ENCODE results near the gene LAMC3.
"Not testable (repeated sequence)": the region's sequence is repeated elsewhere in the genome, so short reads cannot be mapped to it uniquely, and the experiment has no call there.

LAMC3 gene

DNA sequence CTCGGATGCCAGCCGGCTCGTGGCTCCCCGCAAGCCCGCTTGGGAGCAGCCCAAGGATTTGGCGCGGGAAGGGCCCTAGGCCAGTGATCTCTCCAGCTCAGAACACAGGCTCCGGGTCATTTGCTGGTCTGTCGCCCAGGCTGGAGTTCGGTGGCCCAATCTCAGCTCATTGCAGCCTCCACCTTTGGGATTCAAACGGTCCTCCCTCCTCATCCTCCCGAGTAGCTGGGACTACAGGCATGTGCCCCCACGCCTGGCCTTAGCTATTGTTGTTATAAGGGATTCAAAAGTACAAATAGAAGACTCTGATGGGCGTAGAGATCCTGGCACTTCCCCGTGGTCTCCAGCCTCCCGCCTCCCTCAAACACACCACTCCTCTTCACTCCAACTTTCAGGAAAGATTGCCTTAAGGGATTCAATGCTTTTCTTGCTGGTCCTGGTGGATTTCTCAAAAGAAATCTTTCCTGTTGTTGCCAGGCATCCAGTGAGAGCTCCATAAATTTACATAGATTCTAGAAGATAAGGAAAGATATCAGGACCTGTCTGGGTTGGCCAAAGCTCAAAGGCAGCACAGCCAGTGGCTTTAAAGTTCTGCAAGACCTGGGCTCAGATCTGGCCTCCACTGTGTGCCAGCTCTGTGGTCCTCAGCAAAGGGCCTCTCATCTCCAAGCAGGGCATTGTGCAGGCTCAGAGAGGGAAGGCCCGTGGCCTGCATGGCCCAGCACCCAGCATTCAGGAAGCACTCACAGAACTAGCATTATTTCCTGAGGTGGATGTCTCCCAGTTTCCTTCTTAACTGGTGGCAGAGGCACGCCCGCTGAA, 88.4 kb downstream of the LAMC3 start:
- in situ Hi-C loops (cut with MboI; ENCODE audit: low sequenced_read_pairs, unreplicated experiment) = no loop called here
- DNase-seq (ENCODE audit: low spot score) = no peak
- TF ChIP-seq, protein P1, sequence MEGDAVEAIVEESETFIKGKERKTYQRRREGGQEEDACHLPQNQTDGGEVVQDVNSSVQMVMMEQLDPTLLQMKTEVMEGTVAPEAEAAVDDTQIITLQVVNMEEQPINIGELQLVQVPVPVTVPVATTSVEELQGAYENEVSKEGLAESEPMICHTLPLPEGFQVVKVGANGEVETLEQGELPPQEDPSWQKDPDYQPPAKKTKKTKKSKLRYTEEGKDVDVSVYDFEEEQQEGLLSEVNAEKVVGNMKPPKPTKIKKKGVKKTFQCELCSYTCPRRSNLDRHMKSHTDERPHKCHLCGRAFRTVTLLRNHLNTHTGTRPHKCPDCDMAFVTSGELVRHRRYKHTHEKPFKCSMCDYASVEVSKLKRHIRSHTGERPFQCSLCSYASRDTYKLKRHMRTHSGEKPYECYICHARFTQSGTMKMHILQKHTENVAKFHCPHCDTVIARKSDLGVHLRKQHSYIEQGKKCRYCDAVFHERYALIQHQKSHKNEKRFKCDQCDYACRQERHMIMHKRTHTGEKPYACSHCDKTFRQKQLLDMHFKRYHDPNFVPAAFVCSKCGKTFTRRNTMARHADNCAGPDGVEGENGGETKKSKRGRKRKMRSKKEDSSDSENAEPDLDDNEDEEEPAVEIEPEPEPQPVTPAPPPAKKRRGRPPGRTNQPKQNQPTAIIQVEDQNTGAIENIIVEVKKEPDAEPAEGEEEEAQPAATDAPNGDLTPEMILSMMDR (IDR thresholded peaks at IDR 0.05; ENCODE audit: borderline replicate concordance, control extremely low read depth, extremely low read depth, insufficient read depth, missing control alignments) = no peak

DNA sequence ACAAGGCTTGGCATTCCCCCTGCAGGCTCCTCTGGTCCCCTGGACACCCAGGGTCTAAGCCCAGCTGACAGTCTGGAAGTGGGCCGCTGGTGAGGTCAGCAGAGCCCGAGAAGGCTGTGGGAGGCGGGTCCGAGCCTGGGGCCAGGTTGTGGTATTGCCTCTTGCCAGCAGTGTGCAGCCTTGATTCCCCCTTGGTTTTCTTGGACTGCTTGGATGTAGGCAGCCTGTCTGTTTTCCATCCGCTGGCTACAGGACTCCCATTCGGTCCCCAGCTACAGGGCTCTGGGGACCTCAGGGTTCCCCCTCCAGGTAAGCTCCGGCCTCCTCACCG, 88.9 kb downstream of the LAMC3 start:
- TF ChIP-seq, protein P1 (IDR thresholded peaks at IDR 0.05; ENCODE audit: borderline replicate concordance, control extremely low read depth, extremely low read depth, insufficient read depth, missing control alignments) = no peak
- in situ Hi-C loops (cut with MboI; ENCODE audit: low sequenced_read_pairs, unreplicated experiment) = no loop called here
- DNase-seq (ENCODE audit: low spot score) = no peak

DNA sequence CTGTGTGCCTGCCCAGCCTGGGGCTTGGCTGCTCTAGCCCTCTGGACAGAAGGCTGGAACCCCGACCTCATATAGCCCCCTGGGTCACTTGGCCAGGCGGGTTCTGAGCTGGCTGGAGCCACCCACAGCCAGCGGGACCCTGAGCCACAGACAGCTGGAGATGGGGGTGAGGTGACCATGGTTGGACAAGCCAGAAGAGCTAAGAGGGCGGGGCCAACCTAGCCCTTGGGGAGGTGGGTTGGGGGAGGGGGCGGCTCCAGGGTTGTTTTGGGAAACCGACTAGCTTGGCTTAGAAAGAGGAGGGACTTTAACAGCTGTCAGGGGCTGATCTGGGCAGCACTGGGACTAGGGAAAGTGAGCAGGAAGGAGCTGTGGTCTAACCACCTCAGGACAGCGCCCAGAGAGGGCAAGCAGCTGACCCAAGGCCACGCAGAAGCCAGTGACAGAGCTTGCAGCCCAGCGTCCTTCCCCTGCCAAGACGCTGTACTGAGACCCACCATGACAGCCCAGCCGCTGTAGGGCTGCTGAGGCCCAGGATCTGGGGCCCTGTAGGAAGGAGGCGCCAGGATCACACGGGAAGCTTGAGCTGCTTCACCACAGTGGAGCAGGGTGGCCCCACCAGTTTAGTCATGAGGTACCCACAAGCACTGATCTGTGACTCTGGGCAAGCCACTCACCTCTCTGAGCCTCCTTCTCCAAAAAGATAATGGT, 89.6 kb downstream of the LAMC3 start:
- TF ChIP-seq, protein P1 (IDR thresholded peaks at IDR 0.05; ENCODE audit: borderline replicate concordance, control extremely low read depth, extremely low read depth, insufficient read depth, missing control alignments) = no peak
- in situ Hi-C loops (cut with MboI; ENCODE audit: low sequenced_read_pairs, unreplicated experiment) = no loop called here
- no peak for DNase-seq (ENCODE audit: low spot score)

DNA sequence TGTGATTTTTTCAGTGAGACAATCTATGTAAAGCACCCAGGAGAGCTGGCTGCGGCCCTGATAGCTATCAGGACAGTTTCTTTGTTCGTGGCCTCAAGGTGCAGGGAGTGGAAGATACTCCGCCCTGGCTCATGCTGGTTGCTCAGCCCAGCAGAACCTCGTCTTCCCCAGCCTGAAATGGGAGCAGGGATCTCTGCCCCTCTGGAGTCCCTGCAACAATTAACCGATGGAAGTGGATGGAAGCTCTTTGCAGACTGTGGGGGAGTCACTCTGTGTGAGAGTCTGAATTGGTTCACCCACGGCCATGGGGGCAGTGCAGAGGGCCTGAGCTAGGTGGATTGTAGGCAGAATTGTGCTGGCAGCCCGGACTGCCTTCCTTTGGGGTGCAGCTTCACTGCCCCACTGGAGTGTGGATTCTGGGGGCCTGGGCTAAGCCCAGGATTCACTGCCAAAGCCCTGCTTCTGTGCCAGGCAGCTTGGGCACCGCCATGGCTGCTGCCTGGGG, 90.2 kb downstream of the LAMC3 start:
- in situ Hi-C loops (cut with MboI; ENCODE audit: low sequenced_read_pairs, unreplicated experiment) = no loop called here
- TF ChIP-seq, protein P1 (IDR thresholded peaks at IDR 0.05; ENCODE audit: borderline replicate concordance, control extremely low read depth, extremely low read depth, insufficient read depth, missing control alignments) = no peak
- no peak for DNase-seq (ENCODE audit: low spot score)

DNA sequence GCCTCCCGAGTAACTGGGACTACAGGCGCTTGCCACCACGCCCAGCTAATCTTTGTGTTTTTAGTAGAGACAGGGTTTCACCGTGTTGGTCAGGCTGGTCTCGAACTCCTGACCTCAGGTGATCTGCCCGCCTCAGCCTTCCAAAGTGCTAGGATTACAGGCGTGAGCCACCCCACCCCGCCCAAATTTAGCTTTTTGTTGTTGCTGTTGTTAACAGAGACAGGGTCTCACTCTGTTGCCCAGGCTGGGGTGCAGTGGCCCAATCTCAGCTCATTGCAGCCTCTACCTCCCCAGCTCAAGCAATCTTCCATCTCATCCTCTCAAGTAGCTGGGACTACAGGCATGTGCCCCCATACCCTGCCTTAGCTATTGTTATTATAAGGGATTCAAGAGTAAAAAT, 90.9 kb downstream of the LAMC3 start:
- DNase-seq (ENCODE audit: low spot score); in situ Hi-C loops (cut with MboI; ENCODE audit: low sequenced_read_pairs, unreplicated experiment): not testable (repeated sequence)

DNA sequence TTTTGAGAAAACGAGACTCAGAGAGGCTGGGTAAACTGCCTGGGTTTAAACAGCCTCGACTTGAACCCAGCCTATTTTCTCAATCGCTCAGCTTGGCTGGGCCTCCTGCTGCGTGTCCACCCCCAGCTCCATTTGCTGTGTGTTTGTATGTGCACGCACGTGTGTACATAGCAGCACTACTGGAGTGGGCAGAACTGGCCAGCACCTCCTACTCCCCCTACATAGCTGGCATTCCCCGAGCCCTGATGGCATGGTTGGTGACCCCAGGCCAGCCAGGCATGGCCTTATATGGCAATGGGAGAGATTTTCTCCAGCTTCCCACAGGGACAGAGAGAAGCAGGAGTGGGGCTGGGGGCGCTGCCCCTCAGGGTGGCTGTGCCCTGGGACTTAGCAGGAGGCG, 91.5 kb downstream of the LAMC3 start:
- in situ Hi-C loops (cut with MboI; ENCODE audit: low sequenced_read_pairs, unreplicated experiment) = no loop called here
- TF ChIP-seq, protein P1 (IDR thresholded peaks at IDR 0.05; ENCODE audit: borderline replicate concordance, control extremely low read depth, extremely low read depth, insufficient read depth, missing control alignments) = no peak
- no peak for DNase-seq (ENCODE audit: low spot score)
